Activated CD8-positive, alpha-beta memory T cell treated with anti-CD3 and anti-CD28 coated beads, Interleukin-2, amount 10 ng/mL, durations not matched to agents 7 days and 5 days (primary cell): ENCODE data around the gene PGAP2. TPM values are rescaled to one million over a fixed set of nuclear protein-coding genes. Genes with fewer than 3 reads are reported as not detected.
A peak's percentile ranks its signal among the peaks of the same experiment; 100 is the strongest.
"Not testable (repeated sequence)": the region's sequence is repeated elsewhere in the genome, so short reads cannot be mapped to it uniquely, and the experiment has no call there.

Experiments used
- ATAC-seq: fragments of 150-1000 bp; cut with Tn5 transposase; one replicate; pipeline ENCODE4 v1.10.0; 2021; ENCODE audit warnings: moderate library complexity
- CTCF ChIA-PET: fragments of 350-600 bp; sonication (Branson Sonifier 250); formaldehyde crosslinking; loops from one replicate; lab custom pipeline; 2021; ENCODE audit warnings: antibody characterized with exemption; lab: Charles Lee
- DNase-seq: peaks from one replicate; pipeline ENCODE4 v3.0.0-alpha.2; 2020
- H3K27ac Mint-ChIP-seq: one replicate; pipeline ENCODE4 v1.8.0; 2021; ENCODE audit warnings: mild to moderate bottlenecking, mixed read lengths
- H3K27me3 Mint-ChIP-seq: one replicate; pipeline ENCODE4 v1.8.0; 2021; ENCODE audit warnings: mixed read lengths
- H3K36me3 Mint-ChIP-seq: one replicate; pipeline ENCODE4 v1.8.0; 2021; ENCODE audit warnings: mild to moderate bottlenecking, mixed read lengths
- H3K4me1 Mint-ChIP-seq: one replicate; pipeline ENCODE4 v1.8.0; 2021; ENCODE audit warnings: mixed read lengths
- H3K4me3 Mint-ChIP-seq: one replicate; pipeline ENCODE4 v1.8.0; 2021; ENCODE audit warnings: mild to moderate bottlenecking, moderate library complexity, mixed read lengths
- H3K9me3 Mint-ChIP-seq: one replicate; pipeline ENCODE4 v1.8.0; 2022; ENCODE audit warnings: low read depth, mixed read lengths
- total RNA-seq, 2 experiments: library from RNA; stranded (reverse); gene quantifications; one replicate each; pipeline ENCODE4 v1.2.3, GENCODE V29; 2021

The PGAP2 gene
- 10 to 100 TPM; 22.7 to 23.5 TPM for total RNA-seq

- peak within 1 kb of the TSS; percentile 84 for H3K27ac Mint-ChIP-seq
Measured at GRCh38 chr11:3807909-3808860, at the start of gene PGAP2. Gene PGAP2 (plus strand): TSS chr11:3808560. CDS start chr11:3811260, 2,700 bp downstream.

DNA sequence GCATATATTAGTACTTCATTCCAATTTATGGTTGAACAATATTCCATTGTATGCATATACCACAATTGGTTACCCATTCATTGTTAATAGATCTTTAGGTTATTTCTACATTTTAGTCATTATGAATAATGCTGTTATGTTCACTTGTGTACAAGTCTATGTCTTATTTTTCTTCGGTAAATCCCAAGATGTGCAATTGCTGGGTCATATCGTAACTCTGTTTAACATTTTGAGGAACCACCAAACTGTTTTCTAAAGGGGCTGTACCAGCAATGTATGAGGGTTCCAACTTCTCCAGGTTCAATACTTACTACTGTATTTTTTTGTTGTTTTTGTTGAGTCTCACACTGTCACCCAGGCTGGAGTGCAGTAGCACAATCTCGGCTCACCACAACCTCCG is 44.1 kb upstream of the PGAP2 start:
- CTCF ChIA-PET = no interaction called here
- Mint-ChIP-seq H3K9me3 (no peaks in the 10 kb centered on the region), H3K36me3 (peaks cover 69% of the 10 kb centered on the region), H3K27me3 (no peaks in the 10 kb centered on the region), H3K27ac (no peak overlapping the region), H3K4me1 (peaks cover 6% of the 10 kb centered on the region), H3K4me3 (no peak overlapping the region)
- ATAC-seq (no peak), DNase-seq (no peak)

More at GRCh38 chr11:3807909-3808860, at the start of gene PGAP2:
- CTCF ChIA-PET = interaction anchor here (0.7 to 5.7 kb wide), 43 partner anchors 10 to 379 kb away, joined by 3 to 66 read pairs (median 4); partner anchors contain the start of genes NUP98, RHOG and STIM1
- DNase-seq (peak; percentile 69), ATAC-seq (peak; percentile 87)
- no peaks in the 10 kb centered on the region for H3K27me3 Mint-ChIP-seq
- peaks cover 15% of the 10 kb centered on the region for H3K4me1 Mint-ChIP-seq
- H3K36me3 Mint-ChIP-seq = no peaks in the 10 kb centered on the region
- peak within 1 kb of the TSS; percentile 84 for H3K4me3 Mint-ChIP-seq
- no peaks in the 10 kb centered on the region for H3K9me3 Mint-ChIP-seq

- not testable (repeated sequence) for H3K27me3 Mint-ChIP-seq, H3K9me3 Mint-ChIP-seq, DNase-seq, H3K27ac Mint-ChIP-seq, H3K4me1 Mint-ChIP-seq, H3K4me3 Mint-ChIP-seq, ATAC-seq
- peaks cover 69% of the 10 kb centered on the region for H3K36me3 Mint-ChIP-seq
- CTCF ChIA-PET = interaction anchor here (0.8 kb wide), 1 partner anchor 41 kb away, joined by 3 read pairs; the partner anchor contains the start of gene PGAP2
Measured at GRCh38 chr11:3766836-3767235, 41.5 kb upstream of the PGAP2 start.

- H3K27ac Mint-ChIP-seq = no peak overlapping the region
- DNase-seq = no peak
- CTCF ChIA-PET = interaction anchor here (0.8 kb wide), 1 partner anchor 41 kb away, joined by 3 read pairs; the partner anchor contains the start of gene PGAP2
- H3K36me3 Mint-ChIP-seq = peaks cover 67% of the 10 kb centered on the region
- no peak for ATAC-seq
- H3K4me1 Mint-ChIP-seq = no peaks in the 10 kb centered on the region
- no peak overlapping the region for H3K4me3 Mint-ChIP-seq
- H3K9me3 Mint-ChIP-seq = no peaks in the 10 kb centered on the region
- no peaks in the 10 kb centered on the region for H3K27me3 Mint-ChIP-seq
Measured at GRCh38 chr11:3767536-3767935, 40.8 kb upstream of the PGAP2 start.

DNA sequence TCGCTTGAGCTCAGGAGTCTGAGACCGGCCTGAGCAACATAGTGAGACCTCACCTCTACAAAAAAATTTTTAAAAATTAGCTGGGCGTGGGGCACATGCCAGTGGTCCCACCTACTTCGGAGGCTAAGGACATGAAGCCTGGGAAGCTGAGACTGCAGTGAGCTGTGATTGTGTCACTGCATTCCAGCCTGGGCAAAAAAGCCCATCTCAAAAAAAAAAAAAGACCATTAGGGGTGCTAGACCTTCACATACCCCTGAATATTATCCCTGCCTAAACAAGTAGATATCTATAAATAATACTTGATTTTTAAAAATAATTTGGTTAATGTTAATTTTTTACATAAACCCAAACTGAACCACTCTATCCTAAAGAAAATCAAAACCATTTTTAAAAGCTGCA is 35.2 kb upstream of the PGAP2 start:
- DNase-seq = no peak
- CTCF ChIA-PET = interaction anchor here (0.9 to 1.2 kb wide), 3 partner anchors 12 to 35 kb away, joined by 3 to 4 read pairs (median 4); partner anchors contain the start of gene PGAP2
- Mint-ChIP-seq H3K27me3 (no peaks in the 10 kb centered on the region), H3K9me3 (no peaks in the 10 kb centered on the region), H3K4me3 (no peak overlapping the region), H3K4me1 (no peaks in the 10 kb centered on the region), H3K27ac (no peak overlapping the region), H3K36me3 (peaks cover 59% of the 10 kb centered on the region)
- no peak for ATAC-seq

DNA sequence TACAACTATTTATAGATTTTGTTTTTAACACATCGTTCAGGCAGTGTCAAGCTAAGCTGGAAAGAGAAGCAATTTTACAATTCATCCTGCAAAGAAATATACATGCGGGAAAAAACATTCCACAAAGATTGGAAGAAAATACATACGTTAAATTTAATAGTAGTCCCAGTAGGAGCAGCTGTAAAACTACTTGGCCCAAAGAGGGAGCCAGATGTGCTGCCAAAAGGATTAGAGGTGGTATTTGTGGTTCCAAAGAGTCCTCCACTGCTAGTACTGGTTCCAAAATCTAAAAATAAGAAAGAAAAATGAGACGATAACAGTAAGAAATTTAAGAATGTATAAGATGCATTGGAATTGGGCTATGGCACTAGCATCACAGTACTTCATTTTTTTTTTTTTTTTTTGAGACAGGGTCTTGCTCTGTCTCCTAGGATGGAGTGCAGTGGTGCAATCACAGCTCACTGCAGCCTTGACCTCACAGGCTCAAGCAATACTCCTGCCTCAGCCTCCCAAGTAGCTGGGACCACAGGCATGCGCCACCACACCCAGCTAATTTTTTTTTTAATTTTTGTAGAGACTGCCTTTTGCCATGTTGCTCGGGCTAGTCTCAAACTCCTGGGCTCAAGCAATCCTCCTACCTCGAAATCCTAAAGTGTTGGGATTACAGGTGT is 32.5 kb upstream of the PGAP2 start:
- no peaks in the 10 kb centered on the region for H3K27me3 Mint-ChIP-seq
- CTCF ChIA-PET = interaction anchor here (0.5 to 1.2 kb wide), 2 partner anchors 32 to 53 kb away, joined by 3 to 4 read pairs; no protein-coding TSS in a partner anchor
- H3K27ac Mint-ChIP-seq = no peak overlapping the region
- no peak for ATAC-seq
- no peaks in the 10 kb centered on the region for H3K9me3 Mint-ChIP-seq
- no peak overlapping the region for H3K4me3 Mint-ChIP-seq
- no peak for DNase-seq
- H3K36me3 Mint-ChIP-seq = peaks cover 56% of the 10 kb centered on the region
- no peaks in the 10 kb centered on the region for H3K4me1 Mint-ChIP-seq

DNA sequence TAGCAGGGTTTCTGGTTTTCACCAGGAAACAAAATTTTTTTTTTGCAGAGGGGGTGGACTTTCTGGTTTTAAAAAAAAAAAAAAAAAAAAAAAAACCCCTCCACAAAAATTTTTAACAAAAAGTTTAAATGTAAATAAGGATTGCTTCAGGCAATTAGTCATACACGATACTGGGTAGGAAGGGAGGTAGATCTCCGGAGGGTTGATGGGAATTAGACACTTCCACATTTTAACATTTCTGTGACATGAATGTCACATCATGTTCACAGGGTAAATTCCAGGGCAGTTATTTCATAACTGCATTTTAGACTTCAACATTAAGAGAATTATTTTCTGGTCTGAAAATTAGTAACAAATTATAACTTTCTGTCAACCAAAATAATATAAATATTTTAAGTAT is 26.9 kb upstream of the PGAP2 start:
- DNase-seq (no peak), ATAC-seq (no peak)
- peaks cover 47% of the 10 kb centered on the region for H3K4me1 Mint-ChIP-seq
- H3K36me3 Mint-ChIP-seq = peaks cover 54% of the 10 kb centered on the region
- H3K4me3 Mint-ChIP-seq = no peak overlapping the region
- no peaks in the 10 kb centered on the region for H3K27me3 Mint-ChIP-seq
- CTCF ChIA-PET = interaction anchor here (1.0 to 8.4 kb wide), 3 partner anchors 14 to 27 kb away, joined by 4 to 66 read pairs (median 4); partner anchors contain the start of genes NUP98 and PGAP2
- peak overlapping the region; percentile 57 for H3K27ac Mint-ChIP-seq
- no peaks in the 10 kb centered on the region for H3K9me3 Mint-ChIP-seq

GRCh38 chr11:3782963-3783362 is 25.4 kb upstream of the PGAP2 start:
- no peaks in the 10 kb centered on the region for H3K27me3 Mint-ChIP-seq
- H3K9me3 Mint-ChIP-seq = no peaks in the 10 kb centered on the region
- H3K36me3 Mint-ChIP-seq = peaks cover 59% of the 10 kb centered on the region
- ATAC-seq (no peak), DNase-seq (no peak)
- H3K27ac Mint-ChIP-seq = peak overlapping the region; percentile 38
- CTCF ChIA-PET = interaction anchor here (0.7 to 8.4 kb wide), 5 partner anchors 15 to 201 kb away, joined by 3 to 66 read pairs (median 4); partner anchors contain the start of genes NUP98, PGAP2 and RHOG
- H3K4me1 Mint-ChIP-seq = peaks cover 62% of the 10 kb centered on the region
- no peak overlapping the region for H3K4me3 Mint-ChIP-seq

- no peak overlapping the region for H3K4me3 Mint-ChIP-seq
- ATAC-seq (no peak), DNase-seq (no peak)
- peak overlapping the region; percentile 46 for H3K27ac Mint-ChIP-seq
- CTCF ChIA-PET = interaction anchor here (1.7 to 8.4 kb wide), 2 partner anchors 25 to 58 kb away, joined by 4 to 66 read pairs; partner anchors contain the start of genes PGAP2 and RHOG
- no peaks in the 10 kb centered on the region for H3K9me3 Mint-ChIP-seq
- H3K36me3 Mint-ChIP-seq = peaks cover 56% of the 10 kb centered on the region
- no peaks in the 10 kb centered on the region for H3K27me3 Mint-ChIP-seq
- peaks cover 65% of the 10 kb centered on the region for H3K4me1 Mint-ChIP-seq
Measured at GRCh38 chr11:3783611-3784010, 24.7 kb upstream of the PGAP2 start.

- peaks cover 71% of the 10 kb centered on the region for H3K4me1 Mint-ChIP-seq
- no peak for DNase-seq
- H3K4me3 Mint-ChIP-seq = no peak overlapping the region
- no peak for ATAC-seq
- H3K27me3 Mint-ChIP-seq = no peaks in the 10 kb centered on the region
- H3K36me3 Mint-ChIP-seq = peaks cover 42% of the 10 kb centered on the region
- CTCF ChIA-PET = interaction anchor here (1.1 to 8.4 kb wide), 2 partner anchors 16 to 22 kb away, joined by 3 to 66 read pairs; partner anchors contain the start of gene PGAP2
- peak overlapping the region; percentile 59 for H3K27ac Mint-ChIP-seq
- no peaks in the 10 kb centered on the region for H3K9me3 Mint-ChIP-seq
Measured at GRCh38 chr11:3786781-3787428, 21.5 kb upstream of the PGAP2 start.

DNA sequence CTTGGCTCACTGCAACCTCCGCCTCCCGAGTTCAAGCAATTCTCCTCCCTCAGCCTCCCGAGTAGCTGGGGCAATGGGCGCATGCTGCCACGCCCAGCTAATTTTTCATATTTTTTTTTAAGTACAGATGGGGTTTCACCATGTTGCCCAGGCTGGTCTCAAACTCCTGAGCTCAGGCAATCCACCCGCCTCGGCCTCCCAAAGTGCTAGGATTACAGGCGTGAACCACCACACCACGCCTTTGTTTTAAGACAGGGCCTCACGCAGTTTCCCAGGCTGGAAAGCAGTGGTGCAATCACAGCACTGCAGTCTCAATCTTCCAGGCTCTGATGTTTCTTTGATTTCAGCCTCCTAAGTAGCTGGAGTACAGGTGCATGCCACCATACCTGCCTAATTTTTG is 14.0 kb upstream of the PGAP2 start:
- Mint-ChIP-seq H3K36me3 (peaks cover 39% of the 10 kb centered on the region), H3K27ac (peak overlapping the region; percentile 22), H3K4me1 (peaks cover 47% of the 10 kb centered on the region)
- H3K27me3 Mint-ChIP-seq, ATAC-seq, H3K9me3 Mint-ChIP-seq, H3K4me3 Mint-ChIP-seq, DNase-seq: not testable (repeated sequence)
- CTCF ChIA-PET = interaction anchor here (2.4 kb wide), 1 partner anchor 14 kb away, joined by 17 read pairs; the partner anchor contains the start of gene PGAP2
